ENCODE measurements around the gene LLCFC1.
A peak's percentile ranks its signal among the peaks of the same experiment; 100 is the strongest.

The LLCFC1 gene

DNA sequence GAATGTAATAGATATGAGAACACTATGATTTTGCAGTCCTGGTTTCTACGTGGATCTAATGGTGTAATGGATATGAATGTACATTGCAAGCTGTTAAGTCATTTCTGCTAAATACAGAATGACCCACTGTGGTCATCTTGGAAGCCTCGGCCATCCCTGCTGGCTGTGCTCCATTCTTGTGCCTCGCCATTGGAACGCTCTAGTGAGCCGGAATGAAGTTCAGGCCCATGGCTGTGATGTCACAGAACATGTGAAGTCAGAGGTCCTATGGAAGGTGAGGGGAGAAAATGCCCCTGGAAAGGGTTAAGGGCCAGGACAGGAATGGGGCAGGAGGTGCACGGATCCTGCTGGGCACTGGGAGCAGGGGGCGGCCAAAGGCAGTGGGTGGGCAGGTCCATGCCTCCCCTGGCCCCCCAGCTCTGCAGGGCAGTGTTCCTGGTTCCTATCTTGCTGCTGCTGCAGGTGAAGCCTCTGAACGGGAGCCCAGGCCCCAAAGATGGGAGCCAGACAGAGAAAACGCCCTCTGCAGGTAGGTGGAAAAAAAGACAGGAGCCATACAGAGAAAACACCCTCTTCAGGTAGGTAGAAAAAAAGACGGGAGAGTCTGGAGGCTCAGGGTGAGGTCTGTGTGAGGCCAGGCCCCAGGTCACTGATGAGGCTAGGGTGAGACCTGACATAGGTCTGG is at the start of gene LLCFC1:
LLCFC1 (plus strand) TSS at position 259 of the 685 bp plus-strand sequence; CDS start at position 397, 138 bp downstream.
- DNase-seq, result peak; percentile 2

- no peak for DNase-seq
Measured at GRCh38 chr7:142889816-142890215, 49.5 kb upstream of the LLCFC1 start.

GRCh38 chr7:142890874-142891485 is 48.3 kb upstream of the LLCFC1 start:
- DNase-seq, result no peak

GRCh38 chr7:142891490-142892082 is 47.7 kb upstream of the LLCFC1 start:
- DNase-seq, result no peak

- DNase-seq, result no peak
Measured at GRCh38 chr7:142892951-142893350, 46.3 kb upstream of the LLCFC1 start.

- no peak for DNase-seq
Measured at GRCh38 chr7:142894112-142894984, 44.9 kb upstream of the LLCFC1 start.

DNA sequence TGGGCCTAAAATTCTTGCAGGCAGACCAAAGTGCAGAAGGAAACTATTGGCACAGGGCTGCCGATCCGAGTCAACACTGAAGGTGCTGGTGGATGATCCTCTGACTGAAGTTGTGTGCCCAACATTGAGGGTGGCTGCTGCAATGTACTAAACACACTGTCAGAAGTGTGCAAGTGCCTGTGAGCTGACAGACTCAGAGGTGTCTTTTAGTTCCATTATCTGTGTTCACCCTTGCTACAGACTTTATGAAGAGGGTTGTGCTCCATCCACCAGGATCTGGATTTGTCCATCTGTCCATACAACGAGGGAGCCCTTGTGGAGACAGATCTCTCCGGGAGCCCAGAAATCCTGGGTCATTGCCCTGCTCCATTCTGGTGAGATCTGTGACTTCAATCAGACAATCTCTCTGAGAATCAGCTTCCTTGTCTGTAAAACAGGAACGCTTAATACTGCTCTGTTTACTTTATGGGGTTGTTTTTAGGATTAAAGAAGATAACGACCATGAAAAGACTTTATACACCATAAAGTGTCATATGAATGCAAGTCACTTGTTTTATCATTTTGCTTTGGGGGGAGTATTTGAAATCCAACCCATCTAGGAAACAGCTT is 44.2 kb upstream of the LLCFC1 start:
- no peak for DNase-seq

GRCh38 chr7:142896151-142896550 is 43.1 kb upstream of the LLCFC1 start:
- no peak for DNase-seq

- DNase-seq, result no peak
Measured at GRCh38 chr7:142896741-142897379, 42.4 kb upstream of the LLCFC1 start.

DNA sequence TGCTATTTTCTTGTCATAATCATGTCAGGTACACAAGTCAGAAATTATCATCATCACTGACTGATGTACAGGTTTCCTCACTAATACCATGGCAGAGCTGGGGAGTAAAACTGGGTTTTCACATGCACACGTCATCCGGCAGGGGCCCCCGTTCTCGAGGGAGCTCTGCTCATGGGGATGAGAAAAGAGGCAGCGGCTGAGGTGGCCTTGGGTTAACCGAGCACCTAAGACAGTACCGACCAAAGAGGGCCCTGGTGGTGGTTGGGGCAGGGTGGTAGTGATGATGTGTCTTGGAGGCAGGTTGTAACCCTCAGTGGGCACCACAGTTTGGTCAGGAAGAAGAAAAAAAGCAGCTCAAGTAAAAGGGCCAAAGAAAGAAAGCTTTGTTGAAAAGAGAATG is 41.6 kb upstream of the LLCFC1 start:
- no peak for DNase-seq

- DNase-seq, result no peak
Measured at GRCh38 chr7:142898377-142899170, 40.7 kb upstream of the LLCFC1 start.

GRCh38 chr7:142899661-142900060 is 39.6 kb upstream of the LLCFC1 start:
- DNase-seq, result no peak

DNA sequence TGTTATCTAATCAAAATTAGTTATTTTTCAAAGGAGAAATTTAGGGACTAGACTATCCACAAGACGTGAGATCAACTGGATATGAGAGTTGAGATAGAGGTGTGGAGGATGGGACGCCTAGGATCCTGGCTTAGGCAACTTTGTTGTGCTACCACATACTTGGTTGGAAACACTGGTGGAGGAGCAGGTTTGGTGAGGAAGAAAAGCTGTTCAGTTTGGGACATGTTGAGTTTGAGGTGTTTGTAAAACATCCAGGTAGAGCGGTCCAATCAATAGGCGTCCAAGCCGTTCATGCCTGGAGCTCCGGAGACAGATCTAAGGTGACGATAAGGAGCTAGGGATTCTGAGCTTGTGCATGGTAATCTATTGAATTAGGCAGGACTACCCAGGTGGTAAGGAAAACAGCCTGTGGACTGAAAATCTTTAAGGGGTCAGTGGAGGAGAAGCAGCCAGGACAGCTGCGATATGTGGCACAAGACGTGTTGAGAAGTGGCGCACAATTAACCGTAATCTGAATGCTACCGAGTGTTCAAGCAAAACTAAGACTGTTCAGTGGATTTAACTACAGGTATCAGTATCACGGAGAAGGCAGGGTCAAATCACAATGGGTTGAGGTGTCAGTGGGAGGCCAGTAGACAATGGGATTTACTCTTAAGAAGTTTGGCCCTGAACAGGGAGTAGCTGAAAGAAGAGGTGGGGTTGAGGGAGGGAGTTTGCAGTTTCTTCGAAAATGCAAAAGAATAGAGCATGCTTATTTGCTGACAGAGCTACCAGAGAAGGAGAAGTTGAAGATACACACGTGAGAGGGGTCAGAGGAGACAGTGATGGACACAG is 37.6 kb upstream of the LLCFC1 start:
- no peak for DNase-seq

- DNase-seq, result no peak
Measured at GRCh38 chr7:142904128-142904527, 35.2 kb upstream of the LLCFC1 start.

DNA sequence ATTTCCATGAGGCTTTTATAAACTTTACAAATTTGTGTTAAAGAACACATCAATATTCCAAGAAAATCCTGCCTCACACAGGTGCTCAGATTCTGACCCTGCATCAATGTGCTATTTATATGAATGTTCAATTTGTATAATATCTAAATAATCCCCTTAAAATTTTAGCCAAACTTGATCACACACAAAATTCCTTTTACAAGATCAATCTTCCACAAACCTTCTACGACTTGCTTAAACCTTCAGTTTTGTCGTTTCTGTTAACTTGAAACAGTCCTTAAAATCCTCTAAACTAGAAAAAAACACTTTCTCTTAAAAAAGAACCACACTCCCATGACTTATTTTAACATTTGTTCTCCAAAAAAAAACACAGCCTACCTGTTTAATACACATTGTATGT is 33.5 kb upstream of the LLCFC1 start:
- DNase-seq, result no peak

- no peak for DNase-seq
Measured at GRCh38 chr7:142906643-142907042, 32.6 kb upstream of the LLCFC1 start.

DNA sequence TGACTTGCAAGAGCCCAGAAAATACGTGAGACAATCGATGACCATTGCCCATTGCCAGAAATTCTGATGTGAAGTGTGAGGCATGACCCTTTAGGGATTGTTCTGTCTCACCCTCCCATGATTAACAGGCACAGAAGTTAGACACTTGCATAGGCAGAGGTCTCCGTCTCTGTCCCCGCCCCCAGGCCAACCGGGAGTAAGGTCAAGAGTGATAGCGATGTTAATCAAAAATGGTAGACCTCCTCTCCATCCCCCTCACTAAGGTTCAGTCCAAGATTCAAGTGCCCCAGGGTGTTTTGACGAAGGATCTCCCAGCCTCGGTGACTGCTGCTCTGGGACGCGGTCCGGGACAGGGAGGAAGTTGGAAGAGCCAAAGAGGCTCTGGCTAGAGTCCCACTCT is 31.0 kb upstream of the LLCFC1 start:
- DNase-seq, result no peak

DNA sequence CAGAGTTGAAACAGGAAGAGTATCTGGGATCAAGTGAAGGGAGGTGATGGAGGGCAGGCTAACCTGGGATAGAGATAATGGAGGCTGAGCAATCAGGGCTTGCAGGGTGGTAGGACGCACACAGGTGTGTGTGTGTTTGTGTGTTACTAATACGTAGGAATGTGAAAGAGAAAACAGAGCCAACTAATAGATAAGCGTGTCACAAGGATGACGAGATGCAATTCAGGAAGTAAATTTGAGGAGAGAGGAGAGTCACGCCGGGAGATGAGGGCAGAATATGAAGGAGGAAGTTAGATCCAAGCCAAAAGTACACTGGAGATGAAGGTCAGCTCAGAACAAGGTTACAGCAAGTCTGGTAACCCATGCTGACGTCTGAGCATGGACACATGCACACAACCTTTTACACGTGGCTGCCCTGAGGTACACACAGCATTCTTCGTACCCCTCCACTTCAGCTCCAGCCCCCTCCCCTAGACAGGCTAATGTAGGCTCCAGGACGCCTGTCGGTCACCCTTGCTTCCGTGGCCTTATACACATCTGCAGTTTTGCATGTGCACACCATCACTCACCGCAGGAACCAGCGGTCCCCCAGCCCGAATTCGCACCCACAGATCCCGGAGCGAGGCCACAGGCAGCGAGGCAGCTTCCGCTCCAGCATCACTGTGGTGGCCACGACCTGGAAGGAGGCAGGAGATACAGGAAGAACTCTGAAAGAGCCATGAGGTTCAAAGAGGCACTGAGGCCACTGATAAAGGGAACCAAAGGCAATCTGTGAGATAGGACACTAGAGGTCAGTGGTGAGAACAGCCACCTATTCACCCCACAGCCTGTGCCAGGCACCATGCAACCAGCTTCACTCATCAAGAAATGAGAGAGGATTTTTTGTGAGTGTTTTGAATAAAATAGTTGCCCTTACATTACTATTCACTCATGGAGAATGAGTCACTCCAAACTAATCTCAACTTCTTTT is 30.1 kb upstream of the LLCFC1 start:
- DNase-seq, result no peak

- no peak for DNase-seq
Measured at GRCh38 chr7:142910031-142910433, 29.3 kb upstream of the LLCFC1 start.

Measured in CD4-positive, alpha-beta T cell treated with Interleukin-12 subunit alpha and Interleukin-12 subunit beta, for 1 hour (primary cell).